Activated T-helper 1 cell treated with anti-CD3 and anti-CD28 coated beads, Interleukin-12 subunit alpha, Interleukin-12 subunit beta, Interleukin-2, Interleukin-4 antibody, amounts not matched to agents 30 ng/mL and 10 ng/mL and 1 ng/mL, durations not matched to agents 14 hours and 24 hours and 36 hours (primary cell): Measurements from ENCODE around the gene CBLL2. TPM values are rescaled to one million over a fixed set of nuclear protein-coding genes. Genes with fewer than 3 reads are reported as not detected.

Source experiments
- DNase-seq: peaks from one replicate; pipeline ENCODE4 v3.0.0; 2021; ENCODE audit warnings: low spot score
- H3K27ac Mint-ChIP-seq: one replicate; pipeline ENCODE4 v1.8.0; 2021; ENCODE audit warnings: mild to moderate bottlenecking, mixed read lengths
- H3K27me3 Mint-ChIP-seq: one replicate; pipeline ENCODE4 v1.8.0; 2022; ENCODE audit warnings: mild to moderate bottlenecking, moderate library complexity, mixed read lengths; ENCODE audit not compliant: insufficient read depth
- H3K36me3 Mint-ChIP-seq: one replicate; pipeline ENCODE4 v1.8.0; 2021; ENCODE audit warnings: low read depth, mixed read lengths
- H3K4me1 Mint-ChIP-seq: one replicate; pipeline ENCODE4 v1.8.0; 2021; ENCODE audit warnings: low read depth, mixed read lengths
- H3K4me3 Mint-ChIP-seq: one replicate; pipeline ENCODE4 v1.8.0; 2021; ENCODE audit warnings: mild to moderate bottlenecking, moderate library complexity, mixed read lengths
- H3K9me3 Mint-ChIP-seq: one replicate; pipeline ENCODE4 v1.8.0; 2021; ENCODE audit warnings: mixed read lengths
- intact Hi-C: fragments of 100-400 bp; cut with micrococcal nuclease; formaldehyde crosslinking; loops from one replicate; pipeline ENCODE4 v1.15.1; 2024
- total RNA-seq: library from RNA; stranded (reverse); gene quantifications from 2 replicates; pipeline ENCODE4 v1.2.3, GENCODE V29; 2022

CBLL2 gene
- total RNA-seq, 1 donor from 2014 or later: not detected

GRCh38 chrX:22300130-22300529 is 27.4 kb downstream of the CBLL2 start:
- intact Hi-C loops: no loop called here
- H3K4me1 Mint-ChIP-seq: no peaks in the 10 kb centered on the region
- no peaks in the 10 kb centered on the region for H3K36me3 Mint-ChIP-seq
- H3K27ac Mint-ChIP-seq: no peak overlapping the region
- DNase-seq: no peak
- no peaks in the 10 kb centered on the region for H3K9me3 Mint-ChIP-seq
- no peaks in the 10 kb centered on the region for H3K27me3 Mint-ChIP-seq
- H3K4me3 Mint-ChIP-seq: no peak overlapping the region

GRCh38 chrX:22310779-22311178 is 38.1 kb downstream of the CBLL2 start:
- H3K36me3 Mint-ChIP-seq: no peaks in the 10 kb centered on the region
- H3K4me3 Mint-ChIP-seq: no peak overlapping the region
- no peaks in the 10 kb centered on the region for H3K27me3 Mint-ChIP-seq
- intact Hi-C loops: no loop called here
- no peak overlapping the region for H3K27ac Mint-ChIP-seq
- H3K4me1 Mint-ChIP-seq: no peaks in the 10 kb centered on the region
- DNase-seq: no peak
- no peaks in the 10 kb centered on the region for H3K9me3 Mint-ChIP-seq

GRCh38 chrX:22313766-22314165 is 41.1 kb downstream of the CBLL2 start:
- intact Hi-C loops: no loop called here
- no peak for DNase-seq
- H3K9me3 Mint-ChIP-seq: no peaks in the 10 kb centered on the region
- H3K27ac Mint-ChIP-seq: no peak overlapping the region
- no peaks in the 10 kb centered on the region for H3K27me3 Mint-ChIP-seq
- no peak overlapping the region for H3K4me3 Mint-ChIP-seq
- no peaks in the 10 kb centered on the region for H3K36me3 Mint-ChIP-seq
- H3K4me1 Mint-ChIP-seq: no peaks in the 10 kb centered on the region

GRCh38 chrX:22314211-22314610 is 41.5 kb downstream of the CBLL2 start:
- Mint-ChIP-seq H3K9me3 (no peaks in the 10 kb centered on the region), H3K27me3 (no peaks in the 10 kb centered on the region), H3K4me3 (no peak overlapping the region), H3K36me3 (no peaks in the 10 kb centered on the region), H3K4me1 (no peaks in the 10 kb centered on the region), H3K27ac (no peak overlapping the region)
- intact Hi-C loops: no loop called here
- no peak for DNase-seq

DNA sequence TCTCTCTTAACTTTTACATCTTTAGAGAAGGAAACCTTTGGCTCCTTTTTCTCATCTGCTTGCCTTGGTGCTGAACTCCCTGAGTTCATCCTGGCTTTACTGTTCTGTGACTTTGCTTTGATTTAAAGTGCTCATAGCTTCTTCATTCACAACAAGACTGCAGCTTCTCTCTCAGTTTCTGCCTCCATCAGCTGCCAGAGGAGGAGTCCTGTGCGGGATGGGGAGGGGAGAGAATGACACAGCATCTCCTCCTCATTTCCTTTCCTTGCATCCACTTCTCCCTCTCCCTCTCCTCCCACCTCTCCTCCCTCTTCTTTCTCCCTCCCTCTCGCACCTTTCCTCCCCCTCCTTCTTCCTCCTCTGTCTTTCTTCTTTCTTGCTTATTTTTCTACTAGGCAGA is 42.0 kb downstream of the CBLL2 start:
- H3K4me3 Mint-ChIP-seq: no peak overlapping the region
- H3K27ac Mint-ChIP-seq: no peak overlapping the region
- no peaks in the 10 kb centered on the region for H3K4me1 Mint-ChIP-seq
- no peaks in the 10 kb centered on the region for H3K27me3 Mint-ChIP-seq
- no peaks in the 10 kb centered on the region for H3K36me3 Mint-ChIP-seq
- intact Hi-C loops: no loop called here
- DNase-seq: no peak
- no peaks in the 10 kb centered on the region for H3K9me3 Mint-ChIP-seq

GRCh38 chrX:22315151-22315550 is 42.4 kb downstream of the CBLL2 start:
- no peaks in the 10 kb centered on the region for H3K9me3 Mint-ChIP-seq
- no peaks in the 10 kb centered on the region for H3K27me3 Mint-ChIP-seq
- intact Hi-C loops: no loop called here
- H3K4me1 Mint-ChIP-seq: no peaks in the 10 kb centered on the region
- H3K27ac Mint-ChIP-seq: no peak overlapping the region
- DNase-seq: no peak
- no peaks in the 10 kb centered on the region for H3K36me3 Mint-ChIP-seq
- H3K4me3 Mint-ChIP-seq: no peak overlapping the region

DNA sequence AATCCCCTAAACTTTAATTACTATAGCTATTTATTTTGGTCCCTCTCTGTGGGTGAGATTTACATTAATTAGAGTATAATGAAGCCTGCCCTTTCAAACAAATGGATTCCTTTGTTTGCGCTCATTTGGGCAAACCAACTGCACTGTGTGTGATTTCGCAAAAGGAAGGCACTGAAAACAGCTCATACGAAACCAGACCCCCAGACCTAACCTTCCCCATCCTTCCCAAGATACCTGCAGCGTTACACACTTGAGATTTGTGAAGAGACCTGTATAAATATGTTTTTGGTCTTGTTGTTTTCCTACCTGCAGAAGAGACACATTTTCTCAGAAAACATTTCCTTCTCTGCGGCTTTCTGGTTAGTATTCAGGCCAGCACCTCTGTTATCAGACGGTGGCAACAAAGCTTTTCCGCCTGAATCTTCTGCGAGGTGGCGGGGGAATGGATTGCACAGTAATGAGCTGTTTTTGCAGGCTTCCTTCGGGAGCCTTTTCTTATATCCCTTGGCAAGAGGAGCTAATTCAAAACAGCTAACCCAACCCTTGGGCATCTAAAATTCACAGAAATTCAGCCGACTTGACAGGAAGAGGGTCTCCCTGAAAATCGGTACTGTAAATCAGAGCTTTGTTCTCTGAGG is 47.6 kb downstream of the CBLL2 start:
- intact Hi-C loops: no loop called here
- DNase-seq: no peak
- Mint-ChIP-seq H3K27me3 (no peaks in the 10 kb centered on the region), H3K9me3 (no peaks in the 10 kb centered on the region), H3K4me1 (no peaks in the 10 kb centered on the region), H3K36me3 (no peaks in the 10 kb centered on the region), H3K4me3 (no peak overlapping the region), H3K27ac (no peak overlapping the region)

- Mint-ChIP-seq H3K4me3 (no peak overlapping the region), H3K27ac (no peak overlapping the region), H3K27me3 (no peaks in the 10 kb centered on the region), H3K4me1 (no peaks in the 10 kb centered on the region), H3K36me3 (no peaks in the 10 kb centered on the region), H3K9me3 (no peaks in the 10 kb centered on the region)
- no peak for DNase-seq
- intact Hi-C loops: no loop called here
Observed at GRCh38 chrX:22323541-22323940, 50.8 kb downstream of the CBLL2 start.

Other genes with a start within 250 kb of the CBLL2 start
- 12.8 and 14.3 TPM in 2 replicates for gene PHEX, start 240.6 kb upstream of the CBLL2 start, total RNA-seq